Fibroblast of lung (primary cell): ENCODE measurements around the gene TP63.

Source experiments
- EZH2 ChIP-seq: IDR thresholded peaks from 2 replicates; pipeline ENCODE4 v1.5.1; 2012; ENCODE audit warnings: low read length, control low read depth, mild to moderate bottlenecking; ENCODE audit errors: missing control alignments
- TF ChIP-seq, protein P1 (sequence below), 2 donors: IDR thresholded peaks in 1 of 2; conservative IDR thresholded peaks in 1 of 2; 1 replicate in 1 of 2; 2 replicates in 1 of 2; pipeline ENCODE4 v1.5.1; 2011 to 2012; ENCODE audit warnings: low read length in 2 of 2, control low read depth in 1 of 2, inconsistent platforms in 1 of 2, low read depth in 1 of 2, mild to moderate bottlenecking in 1 of 2

GRCh38 chr3:189776149-189776824, 145.1 kb downstream of the TP63 start:
- TF ChIP-seq, protein P1, sequence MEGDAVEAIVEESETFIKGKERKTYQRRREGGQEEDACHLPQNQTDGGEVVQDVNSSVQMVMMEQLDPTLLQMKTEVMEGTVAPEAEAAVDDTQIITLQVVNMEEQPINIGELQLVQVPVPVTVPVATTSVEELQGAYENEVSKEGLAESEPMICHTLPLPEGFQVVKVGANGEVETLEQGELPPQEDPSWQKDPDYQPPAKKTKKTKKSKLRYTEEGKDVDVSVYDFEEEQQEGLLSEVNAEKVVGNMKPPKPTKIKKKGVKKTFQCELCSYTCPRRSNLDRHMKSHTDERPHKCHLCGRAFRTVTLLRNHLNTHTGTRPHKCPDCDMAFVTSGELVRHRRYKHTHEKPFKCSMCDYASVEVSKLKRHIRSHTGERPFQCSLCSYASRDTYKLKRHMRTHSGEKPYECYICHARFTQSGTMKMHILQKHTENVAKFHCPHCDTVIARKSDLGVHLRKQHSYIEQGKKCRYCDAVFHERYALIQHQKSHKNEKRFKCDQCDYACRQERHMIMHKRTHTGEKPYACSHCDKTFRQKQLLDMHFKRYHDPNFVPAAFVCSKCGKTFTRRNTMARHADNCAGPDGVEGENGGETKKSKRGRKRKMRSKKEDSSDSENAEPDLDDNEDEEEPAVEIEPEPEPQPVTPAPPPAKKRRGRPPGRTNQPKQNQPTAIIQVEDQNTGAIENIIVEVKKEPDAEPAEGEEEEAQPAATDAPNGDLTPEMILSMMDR (conservative IDR thresholded peaks at IDR 0.05 in 1 of 2, IDR thresholded peaks at IDR 0.05 in 1 of 2; ENCODE audit: low read depth in 1 of 2, low read length in 2 of 2): no peak
- TF ChIP-seq EZH2: no peak
